Fibroblast of pulmonary artery (primary cell): Measurements from ENCODE around the gene GPR137C.

Source experiments
- DNase-seq: peaks from one replicate; pipeline ENCODE4 v3.0.0-alpha.2; 2010; ENCODE audit warnings: low read depth
- H3K4me3 ChIP-seq: replicated peaks from 2 replicates; pipeline ENCODE4 v1.5.1; 2011; ENCODE audit warnings: low read depth, mild to moderate bottlenecking, control low read depth, low read length, moderate library complexity
- TF ChIP-seq, protein P1 (sequence below): IDR thresholded peaks from 2 replicates; pipeline ENCODE4 v1.5.1; 2011; ENCODE audit warnings: mild to moderate bottlenecking, control low read depth, low read length, inconsistent platforms; ENCODE audit errors: missing control alignments

GPR137C gene

DNA sequence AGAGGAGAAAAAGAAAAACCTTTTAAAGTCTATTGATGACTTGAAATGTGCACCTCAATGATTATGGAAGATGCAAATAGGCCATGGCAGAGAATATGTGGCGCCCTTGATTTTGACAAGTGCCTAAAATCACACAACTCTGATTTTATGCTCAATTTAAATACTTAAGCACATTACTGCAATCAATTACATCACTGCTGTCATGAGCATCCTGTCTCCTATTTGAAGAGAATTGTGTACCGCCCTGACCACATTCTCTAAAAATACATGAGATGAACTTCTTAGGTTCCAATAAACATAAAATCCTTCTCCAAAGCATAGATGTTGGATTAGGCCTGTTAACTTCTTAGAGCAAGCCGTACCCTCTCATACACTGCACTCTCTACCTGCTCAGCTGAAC is 2.0 kb upstream of the GPR137C start:
- no peak for DNase-seq
- no peak overlapping the region for H3K4me3 ChIP-seq
- TF ChIP-seq, protein P1, sequence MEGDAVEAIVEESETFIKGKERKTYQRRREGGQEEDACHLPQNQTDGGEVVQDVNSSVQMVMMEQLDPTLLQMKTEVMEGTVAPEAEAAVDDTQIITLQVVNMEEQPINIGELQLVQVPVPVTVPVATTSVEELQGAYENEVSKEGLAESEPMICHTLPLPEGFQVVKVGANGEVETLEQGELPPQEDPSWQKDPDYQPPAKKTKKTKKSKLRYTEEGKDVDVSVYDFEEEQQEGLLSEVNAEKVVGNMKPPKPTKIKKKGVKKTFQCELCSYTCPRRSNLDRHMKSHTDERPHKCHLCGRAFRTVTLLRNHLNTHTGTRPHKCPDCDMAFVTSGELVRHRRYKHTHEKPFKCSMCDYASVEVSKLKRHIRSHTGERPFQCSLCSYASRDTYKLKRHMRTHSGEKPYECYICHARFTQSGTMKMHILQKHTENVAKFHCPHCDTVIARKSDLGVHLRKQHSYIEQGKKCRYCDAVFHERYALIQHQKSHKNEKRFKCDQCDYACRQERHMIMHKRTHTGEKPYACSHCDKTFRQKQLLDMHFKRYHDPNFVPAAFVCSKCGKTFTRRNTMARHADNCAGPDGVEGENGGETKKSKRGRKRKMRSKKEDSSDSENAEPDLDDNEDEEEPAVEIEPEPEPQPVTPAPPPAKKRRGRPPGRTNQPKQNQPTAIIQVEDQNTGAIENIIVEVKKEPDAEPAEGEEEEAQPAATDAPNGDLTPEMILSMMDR: no peak

DNA sequence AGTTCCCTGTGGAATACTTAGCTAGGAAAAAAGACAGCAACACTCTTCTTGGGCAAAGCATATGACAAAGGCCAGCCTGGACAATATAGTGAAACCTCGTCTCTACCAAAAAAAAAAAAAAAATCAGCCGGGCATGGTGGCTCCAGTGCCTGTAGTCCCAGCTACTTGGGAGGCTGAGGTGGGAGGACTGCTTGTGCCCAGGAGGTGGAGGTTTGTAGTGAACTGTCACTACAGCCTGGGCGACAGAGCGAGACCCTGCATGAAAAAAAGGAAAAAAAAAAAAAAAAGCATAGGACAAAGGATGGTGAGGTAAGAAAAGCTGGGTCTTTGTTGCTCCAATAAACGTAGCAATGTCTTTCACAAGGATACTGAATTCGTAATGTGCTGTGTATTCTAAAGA is 1.4 kb upstream of the GPR137C start:
- DNase-seq: no peak
- peak overlapping the region; percentile 75 for H3K4me3 ChIP-seq
- TF ChIP-seq, protein P1: no peak

DNA sequence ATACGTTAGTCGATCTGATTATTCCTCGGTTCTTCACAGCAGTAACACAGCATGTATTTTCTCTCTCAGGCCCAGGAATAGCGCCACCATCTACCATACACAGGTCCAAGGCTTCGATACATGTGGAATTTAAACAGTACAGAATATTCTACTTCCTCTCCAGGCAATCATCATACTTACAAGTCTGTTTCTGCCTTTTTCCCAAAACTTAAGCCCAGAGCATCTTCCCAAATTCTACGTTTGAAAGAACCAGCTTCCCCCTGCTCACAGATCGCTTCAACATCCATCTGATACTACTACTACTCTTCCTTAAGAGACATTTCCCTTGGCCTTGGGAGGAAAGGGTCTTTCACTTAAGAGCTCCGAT is 957 bp upstream of the GPR137C start:
- TF ChIP-seq, protein P1: peak; percentile 34
- H3K4me3 ChIP-seq: peak overlapping the region; percentile 75
- DNase-seq: peak; percentile 44

DNA sequence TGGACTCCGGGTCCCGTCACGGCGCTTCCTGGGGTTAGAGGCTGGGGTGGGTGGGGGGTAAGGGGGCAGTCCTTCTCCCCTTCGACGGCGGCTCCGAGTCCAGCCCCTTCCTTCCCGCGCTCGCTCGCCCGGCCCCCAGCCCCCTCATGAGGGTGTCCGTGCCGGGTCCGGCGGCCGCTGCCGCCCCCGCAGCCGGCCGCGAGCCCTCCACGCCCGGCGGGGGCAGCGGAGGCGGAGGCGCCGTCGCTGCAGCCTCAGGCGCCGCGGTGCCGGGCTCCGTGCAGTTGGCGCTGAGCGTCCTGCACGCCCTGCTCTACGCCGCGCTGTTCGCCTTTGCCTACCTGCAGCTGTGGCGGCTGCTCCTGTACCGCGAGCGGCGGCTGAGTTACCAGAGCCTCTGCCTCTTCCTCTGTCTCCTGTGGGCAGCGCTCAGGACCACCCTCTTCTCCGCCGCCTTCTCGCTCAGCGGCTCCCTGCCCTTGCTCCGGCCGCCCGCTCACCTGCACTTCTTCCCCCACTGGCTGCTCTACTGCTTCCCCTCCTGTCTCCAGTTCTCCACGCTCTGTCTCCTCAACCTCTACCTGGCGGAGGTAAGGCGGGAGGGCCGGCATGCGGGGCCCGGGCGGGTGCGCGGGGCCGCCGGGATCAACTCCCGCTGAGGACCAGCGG is 500 bp downstream of the GPR137C start:
- TF ChIP-seq, protein P1: no peak
- DNase-seq: peak; percentile 11

DNA sequence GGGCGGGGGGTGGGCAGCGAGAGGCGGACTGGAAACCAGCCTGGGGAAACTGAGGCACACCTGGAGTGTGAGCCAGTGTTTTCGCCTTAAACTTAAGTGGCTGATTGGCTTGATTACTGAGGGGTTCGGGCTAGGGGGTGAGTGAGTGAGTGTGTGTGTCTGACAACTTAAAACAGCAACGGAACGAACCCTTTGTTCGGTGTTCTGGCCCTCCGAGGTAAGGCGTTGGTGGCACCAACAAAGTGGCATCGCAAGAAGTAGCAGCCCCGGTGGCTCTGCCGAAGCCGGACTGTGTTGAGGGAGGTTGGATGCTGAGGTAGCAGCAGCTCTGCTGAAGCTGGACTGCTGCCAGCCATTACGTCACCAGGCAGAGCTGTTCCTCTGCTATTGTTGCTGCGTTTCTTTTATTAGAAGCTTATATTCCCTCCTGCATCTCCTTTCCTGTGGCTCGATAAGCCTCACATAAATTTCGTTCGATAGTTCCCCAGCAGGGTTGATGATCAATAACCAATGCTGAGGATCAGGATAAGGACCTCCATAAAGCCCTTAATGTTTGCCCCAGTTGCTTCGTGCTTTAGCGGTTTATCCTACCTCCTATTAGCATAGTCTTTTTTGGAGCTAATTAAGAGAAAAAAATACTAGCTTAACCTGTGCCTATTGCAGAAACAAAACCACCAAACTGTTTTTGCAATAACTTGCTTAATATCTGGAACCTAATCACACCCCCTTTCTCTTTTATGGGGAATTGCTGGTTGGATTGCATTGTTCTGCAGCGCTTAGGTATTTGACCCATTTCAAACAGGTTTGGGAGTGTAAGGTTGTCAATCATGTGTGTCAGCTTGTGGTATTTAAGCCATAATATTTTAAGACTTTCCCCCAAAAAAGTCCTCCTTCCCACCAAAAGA is 1.3 kb downstream of the GPR137C start:
- TF ChIP-seq, protein P1: no peak
- peak; percentile 95 for DNase-seq
- peak overlapping the region; percentile 66 for H3K4me3 ChIP-seq

More for the DNA sequence above, 500 bp downstream of the GPR137C start:
- H3K4me3 ChIP-seq: peak overlapping the region; percentile 66

DNA sequence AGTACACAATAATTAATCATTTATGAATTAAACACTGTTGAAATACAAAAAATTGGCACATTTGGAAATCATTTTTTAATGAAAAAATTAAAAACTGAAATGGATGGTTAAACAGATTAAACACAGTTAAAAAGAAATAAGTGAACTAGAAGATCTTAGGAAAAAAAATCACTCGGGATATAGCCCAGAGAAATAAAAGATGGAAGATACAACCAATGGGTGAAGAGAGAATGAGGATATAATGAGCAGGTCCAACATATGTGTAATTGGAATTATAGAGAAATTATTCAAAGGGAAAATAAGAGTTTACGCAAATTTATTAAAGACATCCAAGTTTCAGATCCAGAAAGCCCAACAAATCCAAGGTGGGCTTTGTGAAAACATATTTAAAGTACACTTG is 6.1 kb downstream of the GPR137C start:
- no peak for DNase-seq
- TF ChIP-seq, protein P1: no peak
- H3K4me3 ChIP-seq: no peak overlapping the region
